H1 (cell line): Measurements from ENCODE around the gene DIAPH2. TPM values are rescaled to one million over a fixed set of nuclear protein-coding genes. Genes with fewer than 3 reads are reported as not detected.

Source experiments
- CTCF ChIA-PET: fragments of 300-600 bp; sonication (Branson Sonifier 250); formaldehyde crosslinking; loops from one replicate; lab custom pipeline; 2021; ENCODE audit not compliant: partially characterized antibody; lab: Charles Lee
- POLR2A ChIA-PET: fragments of 300-600 bp; sonication (Branson Sonifier 250); formaldehyde crosslinking; loops from one replicate; lab custom pipeline; 2021; ENCODE audit warnings: inconsistent platforms; ENCODE audit not compliant: partially characterized antibody; lab: Charles Lee
- DNase-seq, 2 experiments: peaks; one replicate each; pipeline versions ENCODE4 v3.0.0 to v3.0.0-alpha.2; 2010 to 2022; ENCODE audit warnings: low spot score in 2 of 2, low read depth in 1 of 2, mixed read lengths in 1 of 2
- FAIRE-seq: peaks from 2 replicates; lab custom pipeline; 2011; peaks lifted over from hg19 to GRCh38; lab: Jason Lieb, UNC
- H2AFZ ChIP-seq: 2 replicates; pipeline ENCODE4 v1.8.1; 2012; ENCODE audit warnings: low read length, inconsistent platforms
- H2AK5ac ChIP-seq: 2 replicates; pipeline ENCODE4 v1.6.1; 2013; ENCODE audit warnings: low read depth, low read length
- H2BK120ac ChIP-seq: replicated peaks from 2 replicates; pipeline ENCODE3; 2013; ENCODE audit warnings: low read depth, low read length, inconsistent platforms
- H2BK12ac ChIP-seq: 2 replicates; pipeline ENCODE4 v1.6.1; 2013; ENCODE audit warnings: low read depth, low read length
- H2BK15ac ChIP-seq: 2 replicates; pipeline ENCODE4 v1.6.1; 2013; ENCODE audit warnings: low read length
- H2BK20ac ChIP-seq: 2 replicates; pipeline ENCODE4 v1.6.1; 2013; ENCODE audit warnings: low read length
- H2BK5ac ChIP-seq: 2 replicates; pipeline ENCODE4 v1.6.1; 2013; ENCODE audit warnings: low read depth, low read length
- H3K14ac ChIP-seq: 2 replicates; pipeline ENCODE4 v1.6.1; 2013; ENCODE audit warnings: inconsistent platforms; ENCODE audit not compliant: insufficient read length
- H3K18ac ChIP-seq: 2 replicates; pipeline ENCODE4 v1.6.1; 2013; ENCODE audit warnings: low read length; ENCODE audit errors: extremely low read depth
- H3K23ac ChIP-seq: 2 replicates; pipeline ENCODE4 v1.6.1; 2013; ENCODE audit warnings: inconsistent platforms; ENCODE audit not compliant: insufficient read length
- H3K23me2 ChIP-seq: 2 replicates; pipeline ENCODE4 v1.6.1; 2013; ENCODE audit warnings: low read depth, low read length
- H3K27ac ChIP-seq: 2 replicates; pipeline ENCODE4 v1.6.1; 2011; ENCODE audit warnings: low read depth, low read length, inconsistent platforms
- H3K27me3 ChIP-seq, 4 experiments: replicated peaks in 1 of 4; 1 replicate in 1 of 4; 2 replicates in 3 of 4; pipeline versions ENCODE4 v1.6.1 to v1.8.1; 2011 to 2013; ENCODE audit warnings: low read length in 3 of 4, mild to moderate bottlenecking in 3 of 4, inconsistent platforms in 2 of 4, mixed read lengths in 2 of 4, moderate library complexity in 1 of 4; ENCODE audit not compliant: control insufficient read depth in 3 of 4, insufficient read depth in 3 of 4; ENCODE audit errors: extremely low read depth in 1 of 4
- H3K36me3 ChIP-seq, 4 experiments: 2 replicates each; pipeline versions ENCODE4 v1.6.1 to v1.8.1; 2011 to 2013; ENCODE audit warnings: mild to moderate bottlenecking in 4 of 4, low read length in 3 of 4, moderate library complexity in 2 of 4, control low read depth in 1 of 4, inconsistent platforms in 1 of 4; ENCODE audit not compliant: insufficient read depth in 4 of 4, control insufficient read depth in 2 of 4
- H3K4ac ChIP-seq: replicated peaks from 2 replicates; pipeline ENCODE3; 2013; ENCODE audit warnings: low read length, low read depth, mixed read lengths, inconsistent platforms; ENCODE audit not compliant: insufficient read length
- H3K4me1 ChIP-seq, 4 experiments: replicated peaks in 1 of 4; 1 replicate in 1 of 4; 2 replicates in 3 of 4; pipeline versions ENCODE4 v1.6.1 to v1.8.1; 2011 to 2013; ENCODE audit warnings: low read length in 3 of 4, inconsistent platforms in 2 of 4, mixed read lengths in 1 of 4; ENCODE audit not compliant: insufficient read depth in 4 of 4, control insufficient read depth in 3 of 4
- H3K4me2 ChIP-seq, 2 experiments: 2 replicates each; pipeline versions ENCODE4 v1.6.1 to v1.8.1; 2011 to 2013; ENCODE audit warnings: low read depth in 2 of 2, low read length in 2 of 2, control low read depth in 1 of 2, inconsistent platforms in 1 of 2, mild to moderate bottlenecking in 1 of 2; ENCODE audit not compliant: insufficient read depth in 1 of 2
- H3K4me3 ChIP-seq, 4 experiments: fragments of 200-600, 300-600 bp in 1 of 4; sonication (generic), shearing (Covaris generic), sonication (Bioruptor Twin) in 1 of 4; 2 replicates each; pipeline versions ENCODE4 v1.5.1 to v1.8.1; 2011 to 2016; ENCODE audit warnings: low read length in 4 of 4, low read depth in 3 of 4, control low read depth in 2 of 4, inconsistent platforms in 2 of 4, mild to moderate bottlenecking in 2 of 4, mixed read lengths in 1 of 4, moderate library complexity in 1 of 4; ENCODE audit not compliant: insufficient read depth in 2 of 4; ENCODE audit errors: extremely low read depth in 1 of 4
- H3K56ac ChIP-seq: replicated peaks from 2 replicates; pipeline ENCODE3; 2013; ENCODE audit warnings: low read depth, mild to moderate bottlenecking, mixed read lengths, low read length, inconsistent platforms; ENCODE audit not compliant: insufficient read length
- H3K79me1 ChIP-seq: 2 replicates; pipeline ENCODE4 v1.6.1; 2013; ENCODE audit warnings: low read depth, low read length, control low read depth
- H3K79me2 ChIP-seq, 2 experiments: 2 replicates each; pipeline versions ENCODE4 v1.6.1 to v1.8.1; 2012 to 2013; ENCODE audit warnings: low read length in 2 of 2, mild to moderate bottlenecking in 2 of 2, inconsistent platforms in 1 of 2; ENCODE audit not compliant: insufficient read depth in 2 of 2, control insufficient read depth in 1 of 2
- H3K9ac ChIP-seq, 4 experiments: replicated peaks in 1 of 4; 1 replicate in 1 of 4; 2 replicates in 3 of 4; pipeline versions ENCODE4 v1.6.1 to v1.8.1; 2011 to 2013; ENCODE audit warnings: low read depth in 3 of 4, low read length in 3 of 4, control low read depth in 2 of 4, mild to moderate bottlenecking in 2 of 4, moderate library complexity in 2 of 4, inconsistent platforms in 1 of 4; ENCODE audit errors: extremely low read depth in 1 of 4
- H3K9me3 ChIP-seq, 2 experiments: 2 replicates each; pipeline versions ENCODE4 v1.6.1 to v1.8.1; 2012 to 2013; ENCODE audit warnings: mild to moderate bottlenecking in 2 of 2, moderate library complexity in 2 of 2, control low read depth in 1 of 2, inconsistent platforms in 1 of 2, low read depth in 1 of 2, low read length in 1 of 2, mixed read lengths in 1 of 2; ENCODE audit not compliant: insufficient read depth in 2 of 2
- H4K20me1 ChIP-seq, 2 experiments: replicated peaks in 1 of 2; 2 replicates each; pipeline versions ENCODE3 to v1.8.1; 2011 to 2013; ENCODE audit warnings: inconsistent platforms in 2 of 2, low read length in 2 of 2, mild to moderate bottlenecking in 1 of 2; ENCODE audit not compliant: insufficient read depth in 2 of 2, control insufficient read depth in 1 of 2
- H4K5ac ChIP-seq: 2 replicates; pipeline ENCODE4 v1.6.1; 2013; ENCODE audit warnings: low read length, low read depth, mixed read lengths, inconsistent platforms; ENCODE audit not compliant: insufficient read length
- H4K8ac ChIP-seq: 2 replicates; pipeline ENCODE4 v1.8.0; 2013; ENCODE audit warnings: mild to moderate bottlenecking, moderate library complexity, low read length, inconsistent platforms; ENCODE audit not compliant: insufficient read depth; ENCODE audit errors: extremely low read depth
- H4K91ac ChIP-seq: replicated peaks from 2 replicates; pipeline ENCODE3; 2013; ENCODE audit warnings: low read length, mixed read lengths, inconsistent platforms; ENCODE audit not compliant: insufficient read length
- BACH1 ChIP-seq: IDR thresholded peaks from 2 replicates; pipeline ENCODE4 v1.6.1; 2012; ENCODE audit warnings: low read length, improper control_type of control experiment
- CHD2 ChIP-seq: IDR thresholded peaks from 2 replicates; pipeline ENCODE4 v1.6.1; 2012; ENCODE audit warnings: low read length, improper control_type of control experiment
- EP300 ChIP-seq, 2 experiments: IDR thresholded peaks; 1 replicate in 1 of 2; 2 replicates in 1 of 2; pipeline ENCODE4 v1.6.1; 2011 to 2012; ENCODE audit warnings: low read depth in 2 of 2, low read length in 2 of 2, mild to moderate bottlenecking in 2 of 2, borderline replicate concordance in 1 of 2, inconsistent platforms in 1 of 2, moderate library complexity in 1 of 2
- FOSL1 ChIP-seq: IDR thresholded peaks from 2 replicates; pipeline ENCODE4 v1.6.1; 2011; ENCODE audit warnings: mild to moderate bottlenecking, low read depth, low read length, moderate library complexity; ENCODE audit not compliant: insufficient read depth
- HDAC2 ChIP-seq, 2 experiments: fragments of 300-600 bp in 1 of 2; sonication (generic) in 1 of 2; IDR thresholded peaks; 2 replicates each; pipeline ENCODE4 v1.6.1; 2011 to 2012; ENCODE audit warnings: low read depth in 2 of 2, low read length in 2 of 2, mild to moderate bottlenecking in 2 of 2, moderate library complexity in 2 of 2, borderline replicate concordance in 1 of 2, inconsistent platforms in 1 of 2
- HDAC6 ChIP-seq: IDR thresholded peaks from one replicate; pipeline ENCODE4 v1.7.1; 2012; ENCODE audit warnings: low read depth, mild to moderate bottlenecking, inconsistent platforms, low read length, moderate library complexity
- JUN ChIP-seq: IDR thresholded peaks from 2 replicates; pipeline ENCODE4 v1.6.1; 2011; ENCODE audit warnings: low read depth, mild to moderate bottlenecking, improper control_type of control experiment, low read length
- KDM5A ChIP-seq: fragments of 200-600 bp; IDR thresholded peaks from 2 replicates; pipeline ENCODE4 v1.7.1; 2012; ENCODE audit warnings: mild to moderate bottlenecking, low read length, inconsistent platforms, mixed read lengths
- SIX5 ChIP-seq: IDR thresholded peaks from 2 replicates; pipeline ENCODE4 v1.6.1; 2011; ENCODE audit warnings: mild to moderate bottlenecking, low read depth, low read length
- WGBS, 2 experiments: shearing (Covaris generic) in 1 of 2; methylation state at CpG; one replicate each; pipeline versions ENCODE4 v1.1.6 to v1.1.7; 2013 to 2015; ENCODE audit warnings: low lambda C conversion rate in 2 of 2, mixed read lengths in 2 of 2, inconsistent platforms in 1 of 2, low coverage in 1 of 2, missing lambda C conversion rate in 1 of 2; ENCODE audit not compliant: insufficient replicate concordance in 2 of 2, insufficient coverage in 1 of 2, insufficient read length in 1 of 2; ENCODE audit errors: extremely low coverage in 1 of 2, missing lambda C conversion rate in 1 of 2; 5-methylcytosine and 5-hydroxymethylcytosine counted together
- polyA plus RNA-seq, 7 experiments: library from polyadenylated mRNA; depleted of rRNA in 3 of 7; stranded (reverse) in 5 of 7; unstranded in 2 of 7; fragments of >200 nt in 5 of 7; fragments of 200-250 nt in 2 of 7; gene quantifications; 1 replicate in 5 of 7; 2 replicates in 1 of 7; 4 replicates in 1 of 7; pipeline versions ENCODE4 v1.2.1 to v1.2.3, GENCODE V29; 2011 to 2013; ENCODE audit warnings: missing spikeins in 2 of 7, mixed read lengths in 2 of 7
- total RNA-seq: library from RNA; stranded (reverse); fragmentation: NEBNext Ultra II Directional; extraction: Animal tissue kit (Norgen Biotek cat#: 25700); gene quantifications from 2 replicates; pipeline ENCODE4 v1.2.1, GENCODE V29; 2021
- TF ChIP-seq, protein P1 (sequence below): IDR thresholded peaks from 2 replicates; pipeline ENCODE4 v1.6.1; 2011; ENCODE audit warnings: low read length, improper control_type of control experiment
- TF ChIP-seq, protein P2 (sequence below), 3 experiments: IDR thresholded peaks; 1 replicate in 2 of 3; 2 replicates in 1 of 3; pipeline versions ENCODE4 v1.5.1 to v1.6.1; 2011; ENCODE audit warnings: low read length in 3 of 3, mild to moderate bottlenecking in 3 of 3, inconsistent platforms in 2 of 3, low read depth in 1 of 3, moderate library complexity in 1 of 3; ENCODE audit not compliant: insufficient read depth in 1 of 3; ENCODE audit errors: control extremely low read depth in 1 of 3

Gene DIAPH2
- total and polyA plus RNA-seq, 2 of the 8 experiments (the other 6 are each of a cell fraction or from before 2014, with no cell fraction given), result 4.4 to 24.3 TPM

GRCh38 chrX:96771486-96771885 is 86.8 kb downstream of the DIAPH2 start:
- H3K79me1 ChIP-seq, result no peaks in the 10 kb centered on the region
- no peak overlapping the region for H4K5ac ChIP-seq
- no peaks in the 10 kb centered on the region for H3K27me3 ChIP-seq
- H3K27ac ChIP-seq, result no peak overlapping the region
- no peak overlapping the region for H3K4ac ChIP-seq
- no peak overlapping the region for H3K9ac ChIP-seq
- H2BK15ac ChIP-seq, result no peak overlapping the region
- no peak overlapping the region for H3K18ac ChIP-seq
- no peak overlapping the region for H3K56ac ChIP-seq
- no peak overlapping the region for H3K14ac ChIP-seq
- CTCF ChIA-PET, result no interaction called here
- no peak overlapping the region for H4K91ac ChIP-seq
- WGBS, 2 experiments, result 100% methylated on average over 1 of the region's 1 CpG; no CpG with 5 or more reads in 1 of the 2 experiments
- no peaks in the 10 kb centered on the region for H3K36me3 ChIP-seq
- FAIRE-seq, result no peak
- no peak overlapping the region for H2BK12ac ChIP-seq
- POLR2A ChIA-PET, result no interaction called here
- H2BK5ac ChIP-seq, result no peak overlapping the region
- no peak overlapping the region for H4K8ac ChIP-seq
- H2BK120ac ChIP-seq, result no peak overlapping the region
- H3K9me3 ChIP-seq, result no peaks in the 10 kb centered on the region
- no peaks in the 10 kb centered on the region for H3K4me1 ChIP-seq
- no peak overlapping the region for H2BK20ac ChIP-seq
- no peak overlapping the region for H3K4me3 ChIP-seq
- no peak overlapping the region for H3K4me2 ChIP-seq
- no peaks in the 10 kb centered on the region for H4K20me1 ChIP-seq
- H2AFZ ChIP-seq, result no peak overlapping the region
- no peak for DNase-seq
- H2AK5ac ChIP-seq, result no peak overlapping the region
- no peak overlapping the region for H3K23ac ChIP-seq
- no peaks in the 10 kb centered on the region for H3K23me2 ChIP-seq
- no peaks in the 10 kb centered on the region for H3K79me2 ChIP-seq
- no peak for TF ChIP-seq HDAC2 (IDR thresholded peaks at IDR 0.05; ENCODE audit: borderline replicate concordance in 1 of 2, low read depth in 2 of 2, low read length in 2 of 2)
- no peak for TF ChIP-seq EP300 (IDR thresholded peaks at IDR 0.05; ENCODE audit: borderline replicate concordance in 1 of 2, low read depth in 2 of 2, low read length in 2 of 2)
- no peak for TF ChIP-seq JUN
- no peak for TF ChIP-seq CHD2
- TF ChIP-seq FOSL1, result no peak
- no peak for TF ChIP-seq HDAC6
- TF ChIP-seq KDM5A, result no peak
- TF ChIP-seq, protein P1, sequence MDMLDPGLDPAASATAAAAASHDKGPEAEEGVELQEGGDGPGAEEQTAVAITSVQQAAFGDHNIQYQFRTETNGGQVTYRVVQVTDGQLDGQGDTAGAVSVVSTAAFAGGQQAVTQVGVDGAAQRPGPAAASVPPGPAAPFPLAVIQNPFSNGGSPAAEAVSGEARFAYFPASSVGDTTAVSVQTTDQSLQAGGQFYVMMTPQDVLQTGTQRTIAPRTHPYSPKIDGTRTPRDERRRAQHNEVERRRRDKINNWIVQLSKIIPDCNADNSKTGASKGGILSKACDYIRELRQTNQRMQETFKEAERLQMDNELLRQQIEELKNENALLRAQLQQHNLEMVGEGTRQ, result no peak
- TF ChIP-seq SIX5, result no peak
- TF ChIP-seq, protein P2, sequence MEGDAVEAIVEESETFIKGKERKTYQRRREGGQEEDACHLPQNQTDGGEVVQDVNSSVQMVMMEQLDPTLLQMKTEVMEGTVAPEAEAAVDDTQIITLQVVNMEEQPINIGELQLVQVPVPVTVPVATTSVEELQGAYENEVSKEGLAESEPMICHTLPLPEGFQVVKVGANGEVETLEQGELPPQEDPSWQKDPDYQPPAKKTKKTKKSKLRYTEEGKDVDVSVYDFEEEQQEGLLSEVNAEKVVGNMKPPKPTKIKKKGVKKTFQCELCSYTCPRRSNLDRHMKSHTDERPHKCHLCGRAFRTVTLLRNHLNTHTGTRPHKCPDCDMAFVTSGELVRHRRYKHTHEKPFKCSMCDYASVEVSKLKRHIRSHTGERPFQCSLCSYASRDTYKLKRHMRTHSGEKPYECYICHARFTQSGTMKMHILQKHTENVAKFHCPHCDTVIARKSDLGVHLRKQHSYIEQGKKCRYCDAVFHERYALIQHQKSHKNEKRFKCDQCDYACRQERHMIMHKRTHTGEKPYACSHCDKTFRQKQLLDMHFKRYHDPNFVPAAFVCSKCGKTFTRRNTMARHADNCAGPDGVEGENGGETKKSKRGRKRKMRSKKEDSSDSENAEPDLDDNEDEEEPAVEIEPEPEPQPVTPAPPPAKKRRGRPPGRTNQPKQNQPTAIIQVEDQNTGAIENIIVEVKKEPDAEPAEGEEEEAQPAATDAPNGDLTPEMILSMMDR (IDR thresholded peaks at IDR 0.05; ENCODE audit: control extremely low read depth in 1 of 3, insufficient read depth in 1 of 3, low read depth in 1 of 3, low read length in 3 of 3), result no peak
- TF ChIP-seq BACH1, result no peak
